ENCODE data around the gene ARHGAP25. TPM values are rescaled to one million over a fixed set of nuclear protein-coding genes. Genes with fewer than 3 reads are reported as not detected.

ARHGAP25 gene, protein sequence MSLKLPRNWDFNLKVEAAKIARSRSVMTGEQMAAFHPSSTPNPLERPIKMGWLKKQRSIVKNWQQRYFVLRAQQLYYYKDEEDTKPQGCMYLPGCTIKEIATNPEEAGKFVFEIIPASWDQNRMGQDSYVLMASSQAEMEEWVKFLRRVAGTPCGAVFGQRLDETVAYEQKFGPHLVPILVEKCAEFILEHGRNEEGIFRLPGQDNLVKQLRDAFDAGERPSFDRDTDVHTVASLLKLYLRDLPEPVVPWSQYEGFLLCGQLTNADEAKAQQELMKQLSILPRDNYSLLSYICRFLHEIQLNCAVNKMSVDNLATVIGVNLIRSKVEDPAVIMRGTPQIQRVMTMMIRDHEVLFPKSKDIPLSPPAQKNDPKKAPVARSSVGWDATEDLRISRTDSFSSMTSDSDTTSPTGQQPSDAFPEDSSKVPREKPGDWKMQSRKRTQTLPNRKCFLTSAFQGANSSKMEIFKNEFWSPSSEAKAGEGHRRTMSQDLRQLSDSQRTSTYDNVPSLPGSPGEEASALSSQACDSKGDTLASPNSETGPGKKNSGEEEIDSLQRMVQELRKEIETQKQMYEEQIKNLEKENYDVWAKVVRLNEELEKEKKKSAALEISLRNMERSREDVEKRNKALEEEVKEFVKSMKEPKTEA
- 1 to 10 TPM; 3.1 to 8.8 (median 8.2) TPM for total RNA-seq
- long read RNA-seq, donor 1, partial matches to known transcripts: 0 of 5 reads
- long read RNA-seq, donor 1, other reads (novel, unspliced or antisense): 2 of 5 reads
- long read RNA-seq, donor 2, partial matches to known transcripts: 0 of 3 reads
- long read RNA-seq, donor 2, other reads (novel, unspliced or antisense): 3 of 3 reads

DNA sequence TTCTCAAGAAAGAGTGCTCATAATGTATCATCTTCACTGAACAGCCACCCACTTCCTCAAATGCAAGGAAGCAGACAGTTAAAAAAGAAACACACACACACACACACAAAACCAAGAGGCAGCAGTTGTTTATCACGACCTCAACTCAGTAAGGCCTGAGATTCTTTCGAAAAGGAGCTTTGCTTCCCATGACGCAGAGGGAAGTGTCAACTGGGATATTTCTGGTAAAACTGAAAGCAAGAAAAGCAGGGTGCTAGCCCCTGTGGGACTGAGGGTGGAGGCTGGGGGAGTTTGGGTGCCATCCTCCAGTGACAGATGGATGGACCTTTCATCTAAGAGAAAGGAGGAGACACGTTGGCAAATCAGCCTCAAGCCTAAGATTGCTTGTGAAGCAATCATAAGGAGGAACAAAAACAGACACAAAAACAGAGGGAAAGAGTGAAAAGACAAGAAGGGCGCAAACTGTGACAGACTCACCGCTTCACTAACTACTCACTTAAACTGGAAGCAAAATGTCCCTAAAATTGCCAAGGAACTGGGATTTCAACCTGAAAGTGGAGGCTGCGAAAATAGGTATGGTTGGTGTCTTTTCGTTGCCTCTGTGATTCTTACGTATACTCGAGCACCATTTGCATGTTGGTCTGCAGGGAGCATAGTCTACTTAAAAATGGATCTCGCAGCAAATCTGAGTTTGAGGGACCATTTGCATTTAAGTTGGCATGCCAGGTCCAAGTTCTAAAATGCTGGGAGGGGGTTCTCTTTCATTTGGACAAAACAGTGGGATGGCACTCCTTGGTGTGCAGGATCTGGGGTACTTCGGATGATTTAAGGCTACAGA is at the start of gene ARHGAP25:
Gene ARHGAP25, plus strand, starts transcription at position 124 of the 838 bp plus-strand sequence. Its CDS starts 389 bp downstream, at position 513.
- intact Hi-C loops (cut with DNase I, micrococcal nuclease): no loop called here
- DNase-seq: peak in 1 of 3 donors; percentile 42
- TF ChIP-seq CTCF (IDR thresholded peaks at IDR 0.05): no peak
- Histone ChIP-seq H3K4me1 (ENCODE audit: low read depth) (no peaks in the 10 kb centered on the region), H3K4me3 (no peak within 1 kb of the TSS), H3K36me3 (ENCODE audit: low read depth) (no peaks in the 10 kb centered on the region), H3K9me3 (no peaks in the 10 kb centered on the region)
- ATAC-seq: peak; percentile 68

DNA sequence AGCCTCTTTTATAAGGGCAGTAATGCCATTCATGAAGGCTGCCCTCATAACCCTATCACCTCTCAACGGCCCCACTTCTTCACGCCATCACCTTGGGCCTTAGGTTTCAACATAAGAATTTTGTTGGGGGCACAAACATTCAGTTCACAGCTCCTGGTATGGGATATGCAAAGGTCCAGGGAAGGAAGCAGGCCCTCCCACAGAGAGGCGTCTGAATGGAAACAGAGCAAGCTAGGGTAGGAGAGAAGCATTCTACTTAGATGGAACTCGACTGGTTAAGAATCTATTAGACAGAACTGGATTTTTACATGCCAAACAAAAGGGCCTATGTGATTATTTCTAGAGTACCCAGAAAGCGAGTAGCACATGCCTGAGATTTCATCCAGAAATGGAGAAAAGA is 48.4 kb upstream of the ARHGAP25 start:
- no peak for TF ChIP-seq CTCF (IDR thresholded peaks at IDR 0.05)
- intact Hi-C loops (cut with DNase I, micrococcal nuclease): no loop called here
- no peaks in the 10 kb centered on the region for H3K36me3 ChIP-seq (ENCODE audit: low read depth)
- no peak overlapping the region for H3K4me3 ChIP-seq
- DNase-seq: no peak
- no peak for ATAC-seq
- H3K4me1 ChIP-seq (ENCODE audit: low read depth): no peaks in the 10 kb centered on the region
- no peaks in the 10 kb centered on the region for H3K9me3 ChIP-seq

- ATAC-seq (no peak), DNase-seq (no peak)
- no peaks in the 10 kb centered on the region for H3K9me3 ChIP-seq
- H3K4me1 ChIP-seq (ENCODE audit: low read depth): no peaks in the 10 kb centered on the region
- no peak for TF ChIP-seq CTCF (IDR thresholded peaks at IDR 0.05)
- no peaks in the 10 kb centered on the region for H3K36me3 ChIP-seq (ENCODE audit: low read depth)
- H3K4me3 ChIP-seq: no peak overlapping the region
- intact Hi-C loops (cut with DNase I, micrococcal nuclease): no loop called here
Observed at GRCh38 chr2:68687018-68687417, 47.6 kb upstream of the ARHGAP25 start.

- no peak for TF ChIP-seq CTCF (IDR thresholded peaks at IDR 0.05)
- peak; percentile 59 for ATAC-seq
- Histone ChIP-seq H3K9me3 (no peaks in the 10 kb centered on the region), H3K36me3 (ENCODE audit: low read depth) (no peaks in the 10 kb centered on the region), H3K4me1 (ENCODE audit: low read depth) (no peaks in the 10 kb centered on the region), H3K4me3 (no peak overlapping the region)
- no peak for DNase-seq
- intact Hi-C loops (cut with DNase I, micrococcal nuclease): no loop called here
Observed at GRCh38 chr2:68689553-68690537, 44.8 kb upstream of the ARHGAP25 start.

Data from mucosa of descending colon (tissue), 3 donors.